Effector memory CD8-positive, alpha-beta T cell (primary cell): Measurements from ENCODE around the gene EDDM3A.
"Not testable (repeated sequence)": the region's sequence is repeated elsewhere in the genome, so short reads cannot be mapped to it uniquely, and the experiment has no call there.

ENCODE experiments used
- ATAC-seq: fragments of 150-1000 bp; cut with Tn5 transposase; replicated peaks from 2 replicates; pipeline ENCODE4 v1.10.0; 2021; ENCODE audit warnings: mild to moderate bottlenecking, moderate library complexity
- DNase-seq, 3 experiments: peaks; one replicate each; pipeline ENCODE4 v3.0.0; 2021
- H3K27ac Mint-ChIP-seq, 2 donors: one replicate each; pipeline ENCODE4 v1.8.0; 2022; ENCODE audit warnings: mild to moderate bottlenecking in 2 of 2, mixed read lengths in 2 of 2, moderate library complexity in 2 of 2
- H3K27me3 Mint-ChIP-seq, 2 donors: one replicate each; pipeline ENCODE4 v1.8.0; 2022; ENCODE audit warnings: mixed read lengths in 2 of 2
- H3K36me3 Mint-ChIP-seq: one replicate; pipeline ENCODE4 v1.8.0; 2022; ENCODE audit warnings: mild to moderate bottlenecking, moderate library complexity, mixed read lengths; ENCODE audit not compliant: insufficient read depth
- H3K4me1 Mint-ChIP-seq, 2 donors: one replicate each; pipeline ENCODE4 v1.8.0; 2022; ENCODE audit warnings: low read depth in 2 of 2, mixed read lengths in 2 of 2
- H3K4me3 Mint-ChIP-seq, 2 donors: one replicate each; pipeline ENCODE4 v1.8.0; 2022; ENCODE audit warnings: mild to moderate bottlenecking in 2 of 2, mixed read lengths in 2 of 2, moderate library complexity in 2 of 2
- H3K9me3 Mint-ChIP-seq, 2 donors: one replicate each; pipeline ENCODE4 v1.8.0; 2022; ENCODE audit warnings: mixed read lengths in 2 of 2

EDDM3A gene

DNA sequence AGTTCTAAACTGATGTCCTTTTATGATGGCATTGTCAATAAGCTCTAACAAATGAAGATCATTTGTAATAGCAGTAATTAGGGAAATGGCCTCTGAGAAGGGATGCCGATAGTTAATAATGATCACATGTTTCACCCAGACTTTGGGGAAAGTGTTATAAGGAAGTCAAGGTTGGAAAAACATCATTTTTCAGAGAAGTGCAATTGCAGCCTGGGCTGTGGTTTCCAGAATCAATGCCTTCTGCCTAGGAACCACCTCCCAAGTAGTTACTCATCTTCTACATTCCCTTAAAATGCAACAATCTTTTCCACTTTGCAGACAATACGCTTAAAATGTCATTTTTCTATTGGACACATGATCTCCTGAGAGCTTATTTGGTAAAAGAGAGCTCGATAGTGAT lies 879 bp downstream of the EDDM3A start:
- H3K27ac Mint-ChIP-seq: no peak overlapping the region
- no peaks in the 10 kb centered on the region for H3K4me1 Mint-ChIP-seq
- ATAC-seq (no peak), DNase-seq (no peak)
- H3K9me3 Mint-ChIP-seq: peaks cover 0 to 2% of the 10 kb centered on the region in 2 donors
- H3K27me3 Mint-ChIP-seq: peaks cover 35 to 59% of the 10 kb centered on the region in 2 donors
- H3K36me3 Mint-ChIP-seq: no peaks in the 10 kb centered on the region
- no peak overlapping the region for H3K4me3 Mint-ChIP-seq

DNA sequence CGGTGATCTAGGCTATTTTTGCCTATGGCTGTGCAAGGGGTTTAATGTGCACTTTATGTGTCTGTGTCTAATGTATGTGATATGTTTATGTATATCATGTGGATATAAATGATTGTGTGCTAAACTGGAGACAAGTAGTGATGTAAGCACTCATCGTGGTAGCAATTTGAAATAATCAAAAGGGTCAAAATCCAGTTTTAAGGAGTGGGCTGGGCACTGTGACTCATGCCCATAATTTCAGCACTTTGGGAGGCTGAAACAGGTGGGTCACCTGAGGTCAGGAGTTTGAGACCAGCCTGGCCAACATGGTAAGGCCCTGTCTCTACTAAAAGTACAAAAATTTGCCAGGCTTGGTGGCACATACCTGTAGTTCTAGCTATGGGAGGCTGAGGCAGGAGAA lies 2.8 kb downstream of the EDDM3A start:
- H3K27ac Mint-ChIP-seq: no peak overlapping the region

DNA sequence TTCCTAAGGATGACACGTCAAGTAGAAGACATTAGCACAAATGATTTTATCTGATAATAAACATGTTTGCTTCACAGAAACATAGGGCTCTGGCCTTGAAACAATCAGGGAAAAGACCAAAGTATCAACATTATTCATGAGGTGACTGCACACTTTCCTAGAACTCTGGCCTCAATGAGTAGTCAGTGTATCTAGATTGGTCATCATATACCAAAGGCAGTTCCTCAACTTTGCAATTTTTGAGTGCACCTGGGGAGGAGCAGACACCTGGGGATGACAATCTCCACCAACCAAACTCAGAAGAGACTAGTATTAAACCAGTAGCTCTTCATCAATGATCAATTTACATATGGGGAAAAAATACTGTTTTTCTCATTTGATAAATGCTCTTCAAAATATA lies 4.5 kb downstream of the EDDM3A start:
- no peak for ATAC-seq
- H3K27ac Mint-ChIP-seq: no peak overlapping the region
- H3K4me1 Mint-ChIP-seq: no peaks in the 10 kb centered on the region

More for the DNA sequence above, 2.8 kb downstream of the EDDM3A start:
- no peak overlapping the region for H3K4me3 Mint-ChIP-seq
- peaks cover 0 to 12% of the 10 kb centered on the region in 2 donors for H3K9me3 Mint-ChIP-seq
- no peaks in the 10 kb centered on the region for H3K4me1 Mint-ChIP-seq
- DNase-seq (no peak), ATAC-seq (no peak)
- H3K27me3 Mint-ChIP-seq: peaks cover 25 to 61% of the 10 kb centered on the region in 2 donors
- no peaks in the 10 kb centered on the region for H3K36me3 Mint-ChIP-seq

DNA sequence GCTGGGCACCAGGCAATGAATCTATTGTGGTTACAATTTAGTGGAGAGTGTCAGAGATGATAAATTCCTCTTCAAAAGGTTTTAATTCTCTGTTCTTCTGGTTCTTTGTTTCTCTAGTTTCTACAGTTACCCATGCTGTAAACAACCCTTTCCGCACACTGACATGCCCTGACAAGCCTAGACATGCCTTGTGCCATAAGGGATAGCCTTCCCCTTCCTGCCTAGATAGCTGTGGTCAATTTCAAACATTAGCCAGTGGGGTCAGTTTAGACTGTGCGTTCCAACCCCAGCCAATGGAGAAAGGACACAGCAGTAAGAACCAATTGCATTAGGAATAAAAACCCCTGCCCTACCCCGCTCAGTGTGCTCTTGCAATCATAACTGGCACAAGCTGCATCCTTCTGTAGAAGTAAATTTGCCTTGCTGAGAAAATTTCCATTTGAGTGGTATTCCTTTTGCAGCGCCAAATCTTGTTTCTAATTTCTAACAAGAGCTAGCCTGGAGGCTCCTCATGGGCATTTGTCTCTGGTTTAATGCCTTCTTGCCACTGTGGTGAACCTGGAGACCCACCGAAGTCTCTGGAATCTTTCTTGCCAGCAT lies 6.4 kb downstream of the EDDM3A start:
- no peak overlapping the region for H3K27ac Mint-ChIP-seq
- peaks cover 0 to 12% of the 10 kb centered on the region in 2 donors for H3K9me3 Mint-ChIP-seq
- DNase-seq (no peak), ATAC-seq (no peak)
- H3K27me3 Mint-ChIP-seq: peaks cover 25 to 50% of the 10 kb centered on the region in 2 donors
- no peaks in the 10 kb centered on the region for H3K4me1 Mint-ChIP-seq
- no peaks in the 10 kb centered on the region for H3K36me3 Mint-ChIP-seq
- H3K4me3 Mint-ChIP-seq: no peak overlapping the region

More for the DNA sequence above, 4.5 kb downstream of the EDDM3A start:
- Mint-ChIP-seq H3K27me3 (peaks cover 25 to 61% of the 10 kb centered on the region in 2 donors), H3K4me3 (no peak overlapping the region), H3K9me3 (peaks cover 0 to 12% of the 10 kb centered on the region in 2 donors), H3K36me3 (no peaks in the 10 kb centered on the region)
- DNase-seq: no peak

DNA sequence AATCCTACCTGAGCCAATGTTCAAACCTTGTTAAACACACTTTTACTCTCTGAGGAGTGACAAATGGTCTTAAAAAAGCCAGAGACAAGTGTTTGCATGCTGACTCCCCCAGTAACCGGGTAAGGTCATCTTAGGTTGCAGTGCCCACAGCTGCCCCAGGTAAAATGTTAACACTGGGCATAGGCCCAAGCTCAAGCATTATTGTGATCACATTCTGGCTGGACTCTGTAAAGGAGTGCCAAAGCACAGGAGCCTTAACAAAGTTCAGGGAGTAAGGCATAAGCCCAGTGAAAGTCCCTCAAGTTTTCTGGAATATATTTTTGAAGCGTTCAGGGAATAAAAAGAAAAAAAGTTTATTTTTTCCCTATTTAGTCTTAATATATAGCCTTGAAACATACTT lies 8.6 kb downstream of the EDDM3A start:
- Mint-ChIP-seq H3K4me3 (no peak overlapping the region), H3K27me3 (peaks cover 11 to 36% of the 10 kb centered on the region in 2 donors), H3K27ac (no peak overlapping the region), H3K4me1 (no peaks in the 10 kb centered on the region), H3K36me3 (no peaks in the 10 kb centered on the region), H3K9me3 (peaks cover 0 to 12% of the 10 kb centered on the region in 2 donors)
- no peak for DNase-seq
- ATAC-seq: no peak

DNA sequence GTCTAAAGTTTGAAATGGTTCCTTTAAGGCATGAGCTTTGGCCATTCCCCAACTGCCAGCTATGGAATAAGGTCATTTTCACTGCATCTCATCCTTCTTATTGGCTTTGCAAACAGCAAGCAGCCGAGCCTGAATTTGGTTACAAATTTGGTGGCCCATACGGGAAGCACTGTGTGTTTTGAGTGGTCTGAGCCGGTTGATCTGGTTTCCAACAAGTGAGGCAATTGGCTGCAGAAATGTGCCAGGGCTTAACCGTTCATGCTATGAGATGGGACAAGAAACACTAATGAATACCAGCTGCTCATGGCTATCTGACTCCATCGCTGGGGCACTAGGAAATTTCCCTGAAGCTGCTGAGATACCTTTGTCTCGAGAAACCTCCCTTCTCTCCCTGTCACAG lies 9.3 kb downstream of the EDDM3A start:
- no peaks in the 10 kb centered on the region for H3K36me3 Mint-ChIP-seq
- H3K27me3 Mint-ChIP-seq: peaks cover 8 to 29% of the 10 kb centered on the region in 2 donors
- H3K4me3 Mint-ChIP-seq: no peak overlapping the region
- DNase-seq (no peak), ATAC-seq (no peak)
- H3K4me1 Mint-ChIP-seq: no peaks in the 10 kb centered on the region
- H3K9me3 Mint-ChIP-seq: peaks cover 0 to 12% of the 10 kb centered on the region in 2 donors
- H3K27ac Mint-ChIP-seq: no peak overlapping the region

DNA sequence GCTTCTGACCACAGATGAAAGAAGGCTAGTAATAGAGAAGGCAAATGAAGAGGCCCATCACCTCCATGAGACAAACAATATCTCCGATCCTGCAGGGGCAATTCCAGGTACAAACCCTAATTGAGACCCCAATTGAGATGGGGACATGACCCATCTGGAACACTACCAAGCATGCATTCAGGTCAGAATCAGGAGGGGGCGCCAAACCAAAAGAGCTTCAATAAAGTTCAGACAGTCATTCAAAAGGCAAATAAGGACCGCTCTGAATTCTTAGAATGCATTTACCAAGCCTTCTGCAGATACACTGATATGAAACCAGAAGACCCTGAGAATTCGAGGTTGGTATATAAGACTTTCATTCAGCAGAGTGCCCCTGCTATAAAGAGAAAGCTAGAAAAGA lies 12.3 kb downstream of the EDDM3A start:
- Mint-ChIP-seq H3K9me3 (no peaks in the 10 kb centered on the region), H3K4me1 (no peaks in the 10 kb centered on the region), H3K4me3 (no peak overlapping the region), H3K27ac (peak overlapping the region in 1 of 2 donors; percentile 57), H3K27me3 (peaks cover 0 to 9% of the 10 kb centered on the region in 2 donors), H3K36me3 (no peaks in the 10 kb centered on the region)
- ATAC-seq: no peak
- peak; percentile 14 to 40 (median 23) for DNase-seq

DNA sequence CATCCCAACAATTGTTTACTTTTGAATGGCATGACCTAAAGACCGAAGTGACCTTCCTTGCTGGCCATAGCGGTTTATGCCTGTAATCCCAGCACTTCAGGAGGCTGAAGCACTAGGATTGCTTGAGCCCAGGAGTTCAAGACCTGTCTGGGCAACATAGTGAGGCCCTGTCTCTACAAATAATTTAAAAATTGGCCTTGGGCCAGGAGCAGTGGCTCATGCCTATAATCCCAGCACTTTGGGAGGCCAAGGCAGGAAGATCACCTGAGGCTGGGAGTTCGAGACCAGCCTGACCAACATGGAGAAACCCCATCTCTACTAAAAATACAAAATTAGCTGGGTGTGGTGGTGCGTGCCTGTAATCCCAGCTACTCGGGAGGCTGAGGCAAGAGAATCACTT lies 13.8 kb downstream of the EDDM3A start:
- not testable (repeated sequence) for H3K27ac Mint-ChIP-seq, H3K27me3 Mint-ChIP-seq, H3K4me3 Mint-ChIP-seq, ATAC-seq, H3K4me1 Mint-ChIP-seq, DNase-seq, H3K36me3 Mint-ChIP-seq, H3K9me3 Mint-ChIP-seq

DNA sequence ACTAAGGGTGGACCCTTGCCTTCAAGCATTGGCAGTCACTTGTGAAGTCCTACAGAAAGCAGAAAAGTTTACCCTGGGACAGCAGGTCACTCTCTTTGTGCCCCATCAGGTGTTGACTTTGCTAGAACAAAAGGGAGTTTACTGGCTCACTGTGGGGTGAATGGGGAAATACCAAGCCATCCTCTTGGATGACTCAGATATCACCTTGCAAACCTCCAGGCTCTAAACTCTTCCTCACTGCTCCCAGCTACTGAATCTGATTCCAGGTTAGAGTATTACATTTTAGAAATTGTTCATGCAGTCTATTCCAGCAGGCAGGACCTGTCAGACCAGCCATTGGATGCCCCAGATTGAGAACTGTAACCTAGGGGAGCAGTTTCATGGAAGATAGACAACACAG lies 15.3 kb downstream of the EDDM3A start:
- Mint-ChIP-seq H3K9me3 (no peaks in the 10 kb centered on the region), H3K27me3 (peaks cover 0 to 9% of the 10 kb centered on the region in 2 donors), H3K27ac (peak overlapping the region in 1 of 2 donors; percentile 53), H3K4me3 (no peak overlapping the region), H3K4me1 (no peaks in the 10 kb centered on the region), H3K36me3 (no peaks in the 10 kb centered on the region)
- ATAC-seq (no peak), DNase-seq (no peak)

DNA sequence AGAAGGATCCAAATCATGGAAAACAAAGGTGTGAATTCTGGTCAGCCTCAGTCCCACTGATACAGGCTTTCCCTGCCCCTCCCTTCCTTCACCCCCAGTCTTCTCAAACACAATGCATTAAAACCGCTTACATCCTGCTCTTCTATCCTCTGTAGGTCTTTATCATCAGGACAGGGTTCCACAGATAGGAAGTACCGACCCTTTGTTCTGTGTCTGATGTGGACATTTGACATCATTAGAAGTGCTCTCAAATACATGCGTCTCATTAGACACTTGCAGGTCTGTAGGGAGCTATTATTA lies 22.9 kb downstream of the EDDM3A start:
- no peaks in the 10 kb centered on the region for H3K9me3 Mint-ChIP-seq
- H3K4me1 Mint-ChIP-seq: no peaks in the 10 kb centered on the region
- DNase-seq (no peak), ATAC-seq (no peak)
- peaks cover 7 to 36% of the 10 kb centered on the region in 2 donors for H3K27me3 Mint-ChIP-seq
- no peak overlapping the region for H3K27ac Mint-ChIP-seq
- no peak overlapping the region for H3K4me3 Mint-ChIP-seq
- no peaks in the 10 kb centered on the region for H3K36me3 Mint-ChIP-seq

DNA sequence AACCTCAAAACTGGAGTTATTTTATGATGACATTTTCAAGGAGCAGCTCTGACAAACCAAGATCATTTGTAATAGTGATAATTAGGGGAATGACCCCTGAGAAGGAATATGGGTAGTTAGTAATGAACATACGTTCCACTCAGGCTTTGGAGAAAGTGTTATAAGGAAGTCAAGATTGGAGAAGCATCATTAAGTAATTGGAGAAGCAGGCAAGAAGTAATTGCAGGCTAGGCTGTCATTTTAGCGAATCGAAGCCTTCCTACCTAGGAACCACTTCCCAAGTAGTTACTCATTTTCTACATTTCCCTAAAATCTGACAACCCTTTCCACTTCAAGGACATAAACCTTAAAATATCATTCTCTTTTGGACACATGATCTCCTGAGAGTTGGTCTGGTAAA lies 23.7 kb downstream of the EDDM3A start:
- no peaks in the 10 kb centered on the region for H3K4me1 Mint-ChIP-seq
- peaks cover 7 to 36% of the 10 kb centered on the region in 2 donors for H3K27me3 Mint-ChIP-seq
- no peaks in the 10 kb centered on the region for H3K9me3 Mint-ChIP-seq
- no peak for DNase-seq
- H3K27ac Mint-ChIP-seq: no peak overlapping the region
- ATAC-seq: no peak
- H3K36me3 Mint-ChIP-seq: no peaks in the 10 kb centered on the region
- H3K4me3 Mint-ChIP-seq: no peak overlapping the region

DNA sequence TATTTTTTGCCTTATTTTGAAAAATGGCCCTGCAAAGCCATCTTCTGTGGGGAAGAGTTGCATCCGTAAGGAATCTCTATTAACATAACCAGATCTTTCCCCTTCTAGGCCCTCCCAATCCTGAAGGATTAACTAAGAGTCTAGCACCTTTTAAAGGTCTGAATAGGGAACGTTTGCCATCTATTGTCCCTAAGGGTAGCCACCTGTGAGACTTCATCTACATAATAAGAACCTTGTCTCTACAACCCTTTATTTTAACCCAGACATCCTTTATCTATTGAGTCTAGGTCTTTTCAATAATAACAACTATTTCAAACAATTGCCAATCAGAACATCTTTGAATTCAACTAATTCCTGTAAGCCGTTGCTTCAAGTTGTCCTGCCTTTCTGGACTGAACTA lies 27.0 kb downstream of the EDDM3A start:
- Mint-ChIP-seq H3K27ac (no peak overlapping the region), H3K9me3 (no peaks in the 10 kb centered on the region), H3K4me1 (no peaks in the 10 kb centered on the region), H3K4me3 (no peak overlapping the region), H3K27me3 (peaks cover 11 to 36% of the 10 kb centered on the region in 2 donors), H3K36me3 (no peaks in the 10 kb centered on the region)
- no peak for DNase-seq
- no peak for ATAC-seq

DNA sequence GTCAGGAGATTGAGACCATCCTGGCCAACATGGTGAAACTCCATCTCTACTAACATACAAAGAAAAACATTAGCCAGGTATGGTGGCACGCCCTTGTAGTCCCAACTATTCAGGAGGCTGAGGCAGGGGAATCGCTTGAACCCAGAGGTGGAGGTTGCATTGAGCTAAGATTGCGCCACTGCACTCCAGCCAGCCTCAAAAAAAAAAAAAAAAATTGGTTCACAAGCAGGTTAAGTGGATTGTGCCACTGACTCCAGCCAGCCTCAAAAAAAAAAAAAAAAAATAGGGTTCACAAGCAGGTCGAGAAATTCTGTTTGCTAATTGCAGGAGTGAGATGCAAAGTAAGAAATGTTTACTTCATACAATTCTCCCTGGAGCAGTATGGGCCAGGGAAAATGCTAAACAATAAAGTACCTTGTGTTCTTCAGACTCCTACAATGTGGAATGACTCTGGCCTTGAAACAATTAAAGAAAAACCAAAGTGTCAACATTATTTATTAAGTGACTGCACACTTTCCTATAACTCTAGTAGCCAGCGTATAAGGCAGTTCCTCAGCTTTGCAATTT lies 28.7 kb downstream of the EDDM3A start:
- peaks cover 11 to 20% of the 10 kb centered on the region in 2 donors for H3K27me3 Mint-ChIP-seq
- no peak for ATAC-seq
- no peaks in the 10 kb centered on the region for H3K36me3 Mint-ChIP-seq
- no peak for DNase-seq
- H3K9me3 Mint-ChIP-seq: no peaks in the 10 kb centered on the region
- H3K4me3 Mint-ChIP-seq: no peak overlapping the region
- H3K4me1 Mint-ChIP-seq: no peaks in the 10 kb centered on the region
- H3K27ac Mint-ChIP-seq: no peak overlapping the region

DNA sequence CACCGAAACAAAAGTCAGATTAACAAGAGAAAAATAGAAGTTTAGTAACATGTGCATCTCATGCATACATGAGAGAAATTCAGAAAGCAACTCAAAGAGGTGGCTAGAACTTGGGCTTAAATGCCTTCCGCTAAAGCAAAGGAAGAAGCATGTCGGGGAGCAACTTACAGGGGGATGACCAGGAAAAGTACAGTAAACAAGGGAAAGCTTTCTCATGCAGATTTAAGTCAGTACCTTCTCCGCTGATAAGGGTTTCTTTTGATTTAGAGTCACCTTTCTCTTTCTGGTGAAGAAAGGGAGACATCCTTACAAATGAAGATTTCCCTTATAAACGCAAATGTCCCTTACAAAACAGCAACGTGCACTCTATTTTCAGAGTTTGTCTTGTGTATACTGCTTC lies 29.4 kb downstream of the EDDM3A start:
- peaks cover 0 to 4% of the 10 kb centered on the region in 2 donors for H3K4me1 Mint-ChIP-seq
- H3K9me3 Mint-ChIP-seq: no peaks in the 10 kb centered on the region
- DNase-seq: no peak
- no peak overlapping the region for H3K4me3 Mint-ChIP-seq
- H3K27me3 Mint-ChIP-seq: peaks cover 11 to 13% of the 10 kb centered on the region in 2 donors
- no peaks in the 10 kb centered on the region for H3K36me3 Mint-ChIP-seq
- no peak overlapping the region for H3K27ac Mint-ChIP-seq
- no peak for ATAC-seq
